ENCODE data around the gene ATP6V1B1. TPM values are rescaled to one million over a fixed set of nuclear protein-coding genes. Genes with fewer than 3 reads are reported as not detected.

The ATP6V1B1 gene
- total and polyA plus RNA-seq, 2 of the 13 experiments (the other 11 are each of a cell fraction or from before 2014, with no cell fraction given) = 0.58 to 1.6 TPM

DNA sequence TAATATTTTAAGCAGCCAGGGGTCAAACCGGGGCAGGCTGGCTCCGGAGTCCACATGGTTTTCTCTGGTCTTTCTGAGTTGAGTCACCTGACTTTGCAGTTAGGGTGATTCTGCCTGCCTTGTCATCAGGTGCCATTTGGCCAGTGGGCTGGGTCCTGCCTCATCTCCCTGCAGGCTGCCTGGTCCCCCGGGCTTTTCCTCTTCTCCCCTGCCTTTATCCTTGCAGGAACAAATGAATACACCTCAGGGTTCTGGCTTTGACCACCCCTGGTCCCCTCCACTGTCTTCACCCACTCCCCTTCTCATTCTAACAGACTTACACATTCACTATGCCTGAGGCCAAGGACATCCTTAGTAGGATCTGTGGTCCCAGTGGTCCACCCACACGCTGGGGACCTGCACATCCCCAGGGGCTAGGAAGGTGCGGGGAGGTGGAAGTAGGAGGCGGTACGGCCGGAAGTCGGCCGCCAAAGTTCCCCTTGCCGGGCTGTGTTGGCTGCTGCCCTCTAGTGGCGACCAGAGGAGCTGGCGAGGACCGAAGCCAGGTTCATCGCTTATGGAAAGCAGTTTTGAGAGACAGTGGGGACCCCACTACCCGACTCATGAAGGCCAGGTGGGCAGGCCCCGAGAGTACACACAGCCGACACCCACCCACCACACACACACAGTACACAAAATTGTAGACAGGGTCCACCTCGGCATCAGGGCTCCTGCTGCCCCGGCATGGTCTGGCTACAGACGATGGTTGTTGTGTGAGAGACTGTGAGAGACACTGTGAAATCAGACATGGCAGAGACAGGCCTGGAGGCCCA lies 65.3 kb downstream of the ATP6V1B1 start (continued):
- no peak for TF ChIP-seq GMEB2 (CRISPR knock-in tag; IDR thresholded peaks at IDR 0.05; ENCODE audit: low read depth)
- TF ChIP-seq, protein P1, sequence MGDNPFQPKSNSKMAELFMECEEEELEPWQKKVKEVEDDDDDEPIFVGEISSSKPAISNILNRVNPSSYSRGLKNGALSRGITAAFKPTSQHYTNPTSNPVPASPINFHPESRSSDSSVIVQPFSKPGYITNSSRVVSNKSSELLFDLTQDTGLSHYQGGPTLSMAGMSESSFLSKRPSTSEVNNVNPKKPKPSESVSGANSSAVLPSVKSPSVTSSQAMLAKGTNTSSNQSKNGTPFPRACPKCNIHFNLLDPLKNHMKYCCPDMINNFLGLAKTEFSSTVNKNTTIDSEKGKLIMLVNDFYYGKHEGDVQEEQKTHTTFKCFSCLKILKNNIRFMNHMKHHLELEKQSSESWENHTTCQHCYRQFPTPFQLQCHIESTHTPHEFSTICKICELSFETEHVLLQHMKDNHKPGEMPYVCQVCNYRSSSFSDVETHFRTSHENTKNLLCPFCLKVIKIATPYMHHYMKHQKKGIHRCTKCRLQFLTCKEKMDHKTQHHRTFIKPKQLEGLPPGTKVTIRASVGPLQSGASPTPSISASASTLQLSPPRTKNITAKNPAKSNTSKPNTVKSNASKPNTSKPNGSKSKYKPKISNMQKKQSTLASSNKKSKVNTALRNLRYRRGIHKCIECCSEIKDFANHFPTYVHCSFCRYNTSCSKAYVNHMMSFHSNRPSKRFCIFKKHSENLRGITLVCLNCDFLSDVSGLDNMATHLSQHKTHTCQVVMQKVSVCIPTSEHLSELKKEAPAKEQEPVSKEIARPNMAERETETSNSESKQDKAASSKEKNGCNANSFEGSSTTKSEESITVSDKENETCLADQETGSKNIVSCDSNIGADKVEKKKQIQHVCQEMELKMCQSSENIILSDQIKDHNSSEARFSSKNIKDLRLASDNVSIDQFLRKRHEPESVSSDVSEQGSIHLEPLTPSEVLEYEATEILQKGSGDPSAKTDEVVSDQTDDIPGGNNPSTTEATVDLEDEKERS (CRISPR knock-in tag; IDR thresholded peaks at IDR 0.05) = peak; percentile 91
- no peak for TF ChIP-seq HHEX (CRISPR knock-in tag; IDR thresholded peaks at IDR 0.05)
- 0 out of 2 replicates have a peak, but pooled peaks have one; percentile 44 for TF ChIP-seq HNF1B (CRISPR knock-in tag; IDR thresholded peaks at IDR 0.05)
- TF ChIP-seq SALL1 (CRISPR knock-in tag; IDR thresholded peaks at IDR 0.05) = peak; percentile 83
- TF ChIP-seq ZNF143 (CRISPR knock-in tag; IDR thresholded peaks at IDR 0.05) = no peak
- TF ChIP-seq NPAS2 (CRISPR knock-in tag; IDR thresholded peaks at IDR 0.05; ENCODE audit: borderline replicate concordance) = 0 out of 2 replicates have a peak, but pooled peaks have one; percentile 82
- TF ChIP-seq ZNF501 (CRISPR knock-in tag; IDR thresholded peaks at IDR 0.05) = peak; percentile 92
- no peak; the same call in 1 of the 2 replicates for TF ChIP-seq ZNF550 (CRISPR knock-in tag; IDR thresholded peaks at IDR 0.05; ENCODE audit: borderline replicate concordance)
- 0 out of 2 replicates have a peak, but pooled peaks have one; percentile 35 for TF ChIP-seq ZNF263 (CRISPR knock-in tag; IDR thresholded peaks at IDR 0.05)
- 0 out of 2 replicates have a peak, but pooled peaks have one; percentile 45 for TF ChIP-seq ZSCAN21 (CRISPR knock-in tag; IDR thresholded peaks at IDR 0.05; ENCODE audit: borderline replicate concordance)
- TF ChIP-seq, protein P2, sequence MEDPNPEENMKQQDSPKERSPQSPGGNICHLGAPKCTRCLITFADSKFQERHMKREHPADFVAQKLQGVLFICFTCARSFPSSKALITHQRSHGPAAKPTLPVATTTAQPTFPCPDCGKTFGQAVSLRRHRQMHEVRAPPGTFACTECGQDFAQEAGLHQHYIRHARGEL (CRISPR knock-in tag; IDR thresholded peaks at IDR 0.05) = no peak
- TF ChIP-seq TCF7L2 (IDR thresholded peaks at IDR 0.05; ENCODE audit: low read depth, low read length) = no peak
- TF ChIP-seq, protein P3, sequence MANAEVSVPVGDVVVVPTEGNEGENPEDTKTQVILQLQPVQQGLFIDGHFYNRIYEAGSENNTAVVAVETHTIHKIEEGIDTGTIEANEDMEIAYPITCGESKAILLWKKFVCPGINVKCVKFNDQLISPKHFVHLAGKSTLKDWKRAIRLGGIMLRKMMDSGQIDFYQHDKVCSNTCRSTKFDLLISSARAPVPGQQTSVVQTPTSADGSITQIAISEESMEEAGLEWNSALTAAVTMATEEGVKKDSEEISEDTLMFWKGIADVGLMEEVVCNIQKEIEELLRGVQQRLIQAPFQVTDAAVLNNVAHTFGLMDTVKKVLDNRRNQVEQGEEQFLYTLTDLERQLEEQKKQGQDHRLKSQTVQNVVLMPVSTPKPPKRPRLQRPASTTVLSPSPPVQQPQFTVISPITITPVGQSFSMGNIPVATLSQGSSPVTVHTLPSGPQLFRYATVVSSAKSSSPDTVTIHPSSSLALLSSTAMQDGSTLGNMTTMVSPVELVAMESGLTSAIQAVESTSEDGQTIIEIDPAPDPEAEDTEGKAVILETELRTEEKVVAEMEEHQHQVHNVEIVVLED (CRISPR knock-in tag; IDR thresholded peaks at IDR 0.05; ENCODE audit: borderline replicate concordance) = no peak; the same call in 1 of the 2 replicates
- no peak for TF ChIP-seq SSRP1 (CRISPR knock-in tag; IDR thresholded peaks at IDR 0.05)
- no peak for TF ChIP-seq ZNF431 (CRISPR knock-in tag; IDR thresholded peaks at IDR 0.05; ENCODE audit: borderline replicate concordance, low read depth)
- no peak for TF ChIP-seq SETDB1 (CRISPR knock-in tag; IDR thresholded peaks at IDR 0.05; ENCODE audit: borderline replicate concordance)
- no peak for TF ChIP-seq MTF1 (CRISPR knock-in tag; IDR thresholded peaks at IDR 0.05)
- no peak for TF ChIP-seq SAFB2 (CRISPR knock-in tag; IDR thresholded peaks at IDR 0.05; ENCODE audit: borderline replicate concordance, low read depth)
- TF ChIP-seq, protein P4, sequence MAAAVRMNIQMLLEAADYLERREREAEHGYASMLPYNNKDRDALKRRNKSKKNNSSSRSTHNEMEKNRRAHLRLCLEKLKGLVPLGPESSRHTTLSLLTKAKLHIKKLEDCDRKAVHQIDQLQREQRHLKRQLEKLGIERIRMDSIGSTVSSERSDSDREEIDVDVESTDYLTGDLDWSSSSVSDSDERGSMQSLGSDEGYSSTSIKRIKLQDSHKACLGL (CRISPR knock-in tag; IDR thresholded peaks at IDR 0.05) = 0 out of 2 replicates have a peak, but pooled peaks have one; percentile 53

Data from HepG2 (cell line).